K562 (cell line): ENCODE data around the gene IPO11. TPM values are rescaled to one million over a fixed set of nuclear protein-coding genes. Genes with fewer than 3 reads are reported as not detected.

Experiments used
- BRF1 ChIP-seq: IDR thresholded peaks from 3 replicates; pipeline ENCODE4 v1.6.1; 2011; ENCODE audit warnings: borderline replicate concordance, mild to moderate bottlenecking; ENCODE audit not compliant: insufficient read length; ENCODE audit errors: extremely low read depth
- CBX3 ChIP-seq, 2 experiments: IDR thresholded peaks; 1 replicate in 1 of 2; 2 replicates in 1 of 2; pipeline ENCODE4 v1.6.1; 2012; ENCODE audit warnings: inconsistent platforms in 2 of 2, low read length in 2 of 2, borderline replicate concordance in 1 of 2, control low read depth in 1 of 2
- FOXJ2 ChIP-seq: fragments of 200-800 bp; sonication (Bioruptor generic); IDR thresholded peaks from 2 replicates; pipeline ENCODE4 v1.6.1; 2016; ENCODE audit warnings: missing genetic modification characterization, missing compliant biosample characterization
- HIVEP1 ChIP-seq: fragments of 250-450 bp; sonication (Bioruptor Pico); IDR thresholded peaks from 2 replicates; pipeline ENCODE4 v1.4.0; 2020; ENCODE audit warnings: mild to moderate bottlenecking
- MCM3 ChIP-seq: fragments of 450-650 bp; IDR thresholded peaks from 2 replicates; pipeline ENCODE4 v1.6.1; 2016
- MXI1 ChIP-seq: IDR thresholded peaks from 2 replicates; pipeline ENCODE4 v1.6.1; 2011; ENCODE audit warnings: low read depth, mild to moderate bottlenecking, improper control_type of control experiment, low read length
- NCOA1 ChIP-seq: fragments of 450-650 bp; IDR thresholded peaks from 2 replicates; pipeline ENCODE4 v1.6.1; 2016; ENCODE audit warnings: low read depth
- RBM34 ChIP-seq: fragments of 200-400 bp; formaldehyde crosslinking; IDR thresholded peaks from 2 replicates; pipeline ENCODE4 v1.6.1; 2018; ENCODE audit warnings: low read length, borderline replicate concordance; ENCODE audit not compliant: insufficient read depth
- RBM39 ChIP-seq: fragments of 200-400 bp; formaldehyde crosslinking; optimal IDR thresholded peaks from 2 replicates; pipeline ENCODE3; 2018; ENCODE audit warnings: low read depth, low read length
- SP2 ChIP-seq: IDR thresholded peaks from 2 replicates; pipeline ENCODE4 v1.6.1; 2011; ENCODE audit warnings: mild to moderate bottlenecking, low read depth, low read length, moderate library complexity; ENCODE audit not compliant: poor library complexity, severe bottlenecking; ENCODE audit errors: extremely low read depth
- STAG1 ChIP-seq: sonication (generic); formaldehyde crosslinking; IDR thresholded peaks from 2 replicates; pipeline ENCODE4 v1.5.0; 2020; ENCODE audit warnings: missing genetic modification reagents, borderline replicate concordance
- STAT5B ChIP-seq: fragments of 250-450 bp; sonication (Bioruptor Pico); IDR thresholded peaks from 2 replicates; pipeline ENCODE4 v1.8.0; 2021; ENCODE audit warnings: mild to moderate bottlenecking, inconsistent platforms
- ZNF212 ChIP-seq: fragments of 450-650 bp; formaldehyde crosslinking; IDR thresholded peaks from 2 replicates; pipeline ENCODE4 v1.4.0; 2020; ENCODE audit warnings: mild to moderate bottlenecking
- ZNF57 ChIP-seq: fragments of 450-650 bp; formaldehyde crosslinking; IDR thresholded peaks from 2 replicates; pipeline ENCODE4 v1.4.0; 2020; ENCODE audit warnings: mild to moderate bottlenecking, moderate library complexity
- ZNF644 ChIP-seq: fragments of 200-800 bp; sonication (Bioruptor generic); IDR thresholded peaks from 2 replicates; pipeline ENCODE4 v1.6.1; 2016; ENCODE audit warnings: low read depth, missing genetic modification characterization, missing compliant biosample characterization
- polyA plus RNA-seq, 8 experiments: library from polyadenylated mRNA; depleted of rRNA in 4 of 8; stranded (reverse) in 5 of 8; unstranded in 3 of 8; fragments of >200 nt; fragmentation: Nextera tagmentation in 2 of 8; fragmentation: Illumina TruSeq in 1 of 8; extraction: Ambion mirVana in 2 of 8; extraction: Trizol in 1 of 8; gene quantifications; 2 replicates each; pipeline versions ENCODE4 v1.2.1 to v1.2.3, GENCODE V29; 2011 to 2014; ENCODE audit warnings: inconsistent platforms in 1 of 8, missing spikeins in 1 of 8
- total RNA-seq, 7 experiments: library from RNA; depleted of rRNA in 6 of 7; stranded (reverse); fragments of >200 nt in 6 of 7; fragmentation: Illumina TruSeq in 2 of 7; extraction: Trizol in 2 of 7; gene quantifications; 2 replicates each; pipeline versions ENCODE4 v1.2.1 to v1.2.3, GENCODE V29; 2011 to 2021; ENCODE audit warnings: low replicate concordance in 1 of 7
- TF ChIP-seq, protein P1 (sequence below): IDR thresholded peaks from 2 replicates; pipeline ENCODE4 v1.6.1; 2011; ENCODE audit warnings: borderline replicate concordance, low read depth, mild to moderate bottlenecking, moderate library complexity, low read length; ENCODE audit not compliant: insufficient read depth, poor library complexity, severe bottlenecking
- TF ChIP-seq, protein P2 (sequence below): fragments of 450-650 bp; formaldehyde crosslinking; IDR thresholded peaks from 2 replicates; pipeline ENCODE4 v1.4.0; 2022; ENCODE audit warnings: mild to moderate bottlenecking, moderate library complexity
- TF ChIP-seq, protein P3 (sequence below): fragments of 250-450 bp; sonication (Bioruptor Pico); IDR thresholded peaks from 2 replicates; pipeline ENCODE4 v1.5.1; 2021; ENCODE audit warnings: mild to moderate bottlenecking
- TF ChIP-seq, protein P4 (sequence below), 2 experiments: fragments of 450-650 bp; IDR thresholded peaks; 2 replicates each; pipeline ENCODE4 v1.6.1; 2018; ENCODE audit warnings: mild to moderate bottlenecking in 2 of 2, low read depth in 1 of 2; ENCODE audit not compliant: partially characterized antibody in 2 of 2

IPO11 gene
- total and polyA plus RNA-seq, 9 of the 15 experiments (the other 6 are each of a cell fraction or from before 2014, with no cell fraction given) = 38.7 to 96.0 (median 70.9) TPM

DNA sequence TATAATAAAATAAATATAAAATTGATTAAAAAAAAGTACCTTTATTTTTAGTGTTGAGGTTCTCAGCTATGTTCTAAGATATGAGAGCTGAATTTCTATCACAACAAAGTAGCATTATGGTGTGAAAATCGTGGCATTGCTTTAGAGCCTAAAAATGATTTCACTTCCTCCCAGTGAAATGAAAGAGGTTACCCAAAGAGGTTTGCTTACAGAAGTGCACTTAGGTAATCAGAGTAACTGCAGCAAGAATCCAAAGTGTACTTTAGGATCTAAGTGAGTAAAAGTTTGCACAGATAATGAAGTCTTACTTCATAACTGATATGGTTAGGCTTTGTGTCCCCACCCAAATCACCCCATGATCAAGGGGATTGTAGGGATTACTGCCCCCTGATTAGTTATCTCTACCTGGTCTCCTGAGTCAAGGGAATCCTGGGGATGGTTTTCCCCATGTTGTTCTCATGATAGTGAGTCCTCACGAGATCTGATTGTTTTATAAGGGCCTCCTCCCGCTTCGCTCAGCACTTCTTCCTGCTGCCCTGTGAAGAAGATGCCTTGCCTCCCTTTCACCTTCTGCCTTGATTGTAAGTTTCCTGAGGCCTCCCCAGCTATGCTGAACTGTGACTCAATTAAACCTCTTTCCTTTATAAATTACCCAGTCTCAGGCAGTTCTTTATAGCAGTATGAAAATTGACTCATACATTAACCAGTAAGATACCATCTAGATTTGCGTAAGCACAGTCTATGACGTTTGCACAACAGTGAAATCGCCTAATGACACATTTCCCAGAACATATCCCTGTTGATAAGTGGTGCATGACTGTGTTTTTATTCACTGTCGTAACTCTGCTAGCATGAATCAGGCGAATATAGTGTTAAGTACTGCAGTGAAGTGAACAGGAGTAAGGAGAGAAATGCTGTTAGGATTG is 125.7 kb downstream of the IPO11 start (continued):
- TF ChIP-seq, protein P1, sequence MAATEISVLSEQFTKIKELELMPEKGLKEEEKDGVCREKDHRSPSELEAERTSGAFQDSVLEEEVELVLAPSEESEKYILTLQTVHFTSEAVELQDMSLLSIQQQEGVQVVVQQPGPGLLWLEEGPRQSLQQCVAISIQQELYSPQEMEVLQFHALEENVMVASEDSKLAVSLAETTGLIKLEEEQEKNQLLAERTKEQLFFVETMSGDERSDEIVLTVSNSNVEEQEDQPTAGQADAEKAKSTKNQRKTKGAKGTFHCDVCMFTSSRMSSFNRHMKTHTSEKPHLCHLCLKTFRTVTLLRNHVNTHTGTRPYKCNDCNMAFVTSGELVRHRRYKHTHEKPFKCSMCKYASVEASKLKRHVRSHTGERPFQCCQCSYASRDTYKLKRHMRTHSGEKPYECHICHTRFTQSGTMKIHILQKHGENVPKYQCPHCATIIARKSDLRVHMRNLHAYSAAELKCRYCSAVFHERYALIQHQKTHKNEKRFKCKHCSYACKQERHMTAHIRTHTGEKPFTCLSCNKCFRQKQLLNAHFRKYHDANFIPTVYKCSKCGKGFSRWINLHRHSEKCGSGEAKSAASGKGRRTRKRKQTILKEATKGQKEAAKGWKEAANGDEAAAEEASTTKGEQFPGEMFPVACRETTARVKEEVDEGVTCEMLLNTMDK = no peak
- no peak for TF ChIP-seq RBM39
- TF ChIP-seq, protein P2, sequence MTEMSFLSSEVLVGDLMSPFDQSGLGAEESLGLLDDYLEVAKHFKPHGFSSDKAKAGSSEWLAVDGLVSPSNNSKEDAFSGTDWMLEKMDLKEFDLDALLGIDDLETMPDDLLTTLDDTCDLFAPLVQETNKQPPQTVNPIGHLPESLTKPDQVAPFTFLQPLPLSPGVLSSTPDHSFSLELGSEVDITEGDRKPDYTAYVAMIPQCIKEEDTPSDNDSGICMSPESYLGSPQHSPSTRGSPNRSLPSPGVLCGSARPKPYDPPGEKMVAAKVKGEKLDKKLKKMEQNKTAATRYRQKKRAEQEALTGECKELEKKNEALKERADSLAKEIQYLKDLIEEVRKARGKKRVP = no peak
- TF ChIP-seq, protein P3, sequence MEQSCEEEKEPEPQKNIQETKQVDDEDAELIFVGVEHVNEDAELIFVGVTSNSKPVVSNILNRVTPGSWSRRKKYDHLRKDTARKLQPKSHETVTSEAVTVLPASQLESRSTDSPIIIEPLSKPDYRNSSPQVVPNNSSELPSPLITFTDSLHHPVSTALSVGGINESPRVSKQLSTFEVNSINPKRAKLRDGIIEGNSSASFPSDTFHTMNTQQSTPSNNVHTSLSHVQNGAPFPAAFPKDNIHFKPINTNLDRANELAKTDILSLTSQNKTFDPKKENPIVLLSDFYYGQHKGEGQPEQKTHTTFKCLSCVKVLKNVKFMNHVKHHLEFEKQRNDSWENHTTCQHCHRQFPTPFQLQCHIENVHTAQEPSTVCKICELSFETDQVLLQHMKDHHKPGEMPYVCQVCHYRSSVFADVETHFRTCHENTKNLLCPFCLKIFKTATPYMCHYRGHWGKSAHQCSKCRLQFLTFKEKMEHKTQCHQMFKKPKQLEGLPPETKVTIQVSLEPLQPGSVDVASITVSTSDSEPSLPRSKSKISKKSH (CRISPR knock-in tag) = no peak
- TF ChIP-seq SP2 = no peak
- TF ChIP-seq FOXJ2 = no peak
- peak; percentile 92 for TF ChIP-seq NCOA1
- no peak for TF ChIP-seq ZNF57 (CRISPR knock-in tag)
- no peak for TF ChIP-seq MCM3
- no peak for TF ChIP-seq HIVEP1
- no peak for TF ChIP-seq STAT5B (CRISPR knock-in tag)
- TF ChIP-seq, protein P4, sequence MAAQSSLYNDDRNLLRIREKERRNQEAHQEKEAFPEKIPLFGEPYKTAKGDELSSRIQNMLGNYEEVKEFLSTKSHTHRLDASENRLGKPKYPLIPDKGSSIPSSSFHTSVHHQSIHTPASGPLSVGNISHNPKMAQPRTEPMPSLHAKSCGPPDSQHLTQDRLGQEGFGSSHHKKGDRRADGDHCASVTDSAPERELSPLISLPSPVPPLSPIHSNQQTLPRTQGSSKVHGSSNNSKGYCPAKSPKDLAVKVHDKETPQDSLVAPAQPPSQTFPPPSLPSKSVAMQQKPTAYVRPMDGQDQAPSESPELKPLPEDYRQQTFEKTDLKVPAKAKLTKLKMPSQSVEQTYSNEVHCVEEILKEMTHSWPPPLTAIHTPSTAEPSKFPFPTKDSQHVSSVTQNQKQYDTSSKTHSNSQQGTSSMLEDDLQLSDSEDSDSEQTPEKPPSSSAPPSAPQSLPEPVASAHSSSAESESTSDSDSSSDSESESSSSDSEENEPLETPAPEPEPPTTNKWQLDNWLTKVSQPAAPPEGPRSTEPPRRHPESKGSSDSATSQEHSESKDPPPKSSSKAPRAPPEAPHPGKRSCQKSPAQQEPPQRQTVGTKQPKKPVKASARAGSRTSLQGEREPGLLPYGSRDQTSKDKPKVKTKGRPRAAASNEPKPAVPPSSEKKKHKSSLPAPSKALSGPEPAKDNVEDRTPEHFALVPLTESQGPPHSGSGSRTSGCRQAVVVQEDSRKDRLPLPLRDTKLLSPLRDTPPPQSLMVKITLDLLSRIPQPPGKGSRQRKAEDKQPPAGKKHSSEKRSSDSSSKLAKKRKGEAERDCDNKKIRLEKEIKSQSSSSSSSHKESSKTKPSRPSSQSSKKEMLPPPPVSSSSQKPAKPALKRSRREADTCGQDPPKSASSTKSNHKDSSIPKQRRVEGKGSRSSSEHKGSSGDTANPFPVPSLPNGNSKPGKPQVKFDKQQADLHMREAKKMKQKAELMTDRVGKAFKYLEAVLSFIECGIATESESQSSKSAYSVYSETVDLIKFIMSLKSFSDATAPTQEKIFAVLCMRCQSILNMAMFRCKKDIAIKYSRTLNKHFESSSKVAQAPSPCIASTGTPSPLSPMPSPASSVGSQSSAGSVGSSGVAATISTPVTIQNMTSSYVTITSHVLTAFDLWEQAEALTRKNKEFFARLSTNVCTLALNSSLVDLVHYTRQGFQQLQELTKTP (IDR thresholded peaks at IDR 0.05; ENCODE audit: low read depth in 1 of 2, partially characterized antibody in 2 of 2) = no peak
- TF ChIP-seq BRF1 = no peak
- TF ChIP-seq STAG1 (CRISPR knock-in tag) = no peak
- TF ChIP-seq CBX3 (IDR thresholded peaks at IDR 0.05; ENCODE audit: borderline replicate concordance in 1 of 2, low read length in 2 of 2) = peak in 1 of 2 experiments; percentile 63; a peak in 1 of 3 replicates
- no peak for TF ChIP-seq ZNF212 (CRISPR knock-in tag)
- no peak for TF ChIP-seq ZNF644
- no peak for TF ChIP-seq RBM34
- no peak for TF ChIP-seq MXI1
